ENCODE measurements around the gene KIF22.

Gene KIF22

DNA sequence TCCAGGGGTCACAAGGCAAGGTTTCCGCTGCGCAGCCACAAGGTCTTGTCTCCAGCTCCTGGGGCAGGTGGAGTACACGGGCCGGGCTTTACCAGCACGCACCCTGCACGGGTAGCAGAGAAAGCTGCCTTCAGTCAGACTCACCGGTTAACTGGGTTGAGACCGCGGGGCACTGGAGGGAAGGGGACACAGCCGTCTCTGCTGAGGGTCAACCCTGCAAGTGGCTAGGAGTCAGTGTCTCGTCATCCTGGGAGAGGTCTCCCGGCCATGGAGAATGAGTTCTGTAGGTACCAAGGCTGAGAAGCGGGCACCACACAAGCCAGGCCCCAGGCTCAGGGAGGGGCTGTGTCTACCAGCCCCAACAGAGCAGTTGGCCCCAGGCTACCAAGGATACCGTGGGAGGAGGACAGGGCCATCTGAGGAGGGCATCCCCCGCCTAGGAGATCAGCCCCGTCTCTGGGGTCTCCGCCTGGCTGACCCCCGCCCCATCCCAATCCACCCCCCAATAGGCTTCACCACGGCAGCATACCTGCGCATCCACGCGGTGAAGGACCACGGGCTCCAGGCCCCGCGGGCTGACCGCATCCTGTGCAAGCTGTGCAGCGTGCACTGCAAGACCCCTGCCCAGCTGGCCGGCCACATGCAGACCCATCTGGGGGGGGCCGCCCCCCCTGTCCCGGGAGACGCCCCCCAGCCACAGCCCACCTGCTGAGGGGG, 18.6 kb downstream of the KIF22 start:
- TF ChIP-seq, protein P1, sequence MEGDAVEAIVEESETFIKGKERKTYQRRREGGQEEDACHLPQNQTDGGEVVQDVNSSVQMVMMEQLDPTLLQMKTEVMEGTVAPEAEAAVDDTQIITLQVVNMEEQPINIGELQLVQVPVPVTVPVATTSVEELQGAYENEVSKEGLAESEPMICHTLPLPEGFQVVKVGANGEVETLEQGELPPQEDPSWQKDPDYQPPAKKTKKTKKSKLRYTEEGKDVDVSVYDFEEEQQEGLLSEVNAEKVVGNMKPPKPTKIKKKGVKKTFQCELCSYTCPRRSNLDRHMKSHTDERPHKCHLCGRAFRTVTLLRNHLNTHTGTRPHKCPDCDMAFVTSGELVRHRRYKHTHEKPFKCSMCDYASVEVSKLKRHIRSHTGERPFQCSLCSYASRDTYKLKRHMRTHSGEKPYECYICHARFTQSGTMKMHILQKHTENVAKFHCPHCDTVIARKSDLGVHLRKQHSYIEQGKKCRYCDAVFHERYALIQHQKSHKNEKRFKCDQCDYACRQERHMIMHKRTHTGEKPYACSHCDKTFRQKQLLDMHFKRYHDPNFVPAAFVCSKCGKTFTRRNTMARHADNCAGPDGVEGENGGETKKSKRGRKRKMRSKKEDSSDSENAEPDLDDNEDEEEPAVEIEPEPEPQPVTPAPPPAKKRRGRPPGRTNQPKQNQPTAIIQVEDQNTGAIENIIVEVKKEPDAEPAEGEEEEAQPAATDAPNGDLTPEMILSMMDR (IDR thresholded peaks at IDR 0.05; ENCODE audit: poor library complexity, severe bottlenecking), result no peak
- peak; percentile 56 for DNase-seq (ENCODE audit: low spot score)
- peaks cover 7% of the 10 kb centered on the region for H3K4me1 ChIP-seq (ENCODE audit: insufficient read depth, poor library complexity, severe bottlenecking)

DNA sequence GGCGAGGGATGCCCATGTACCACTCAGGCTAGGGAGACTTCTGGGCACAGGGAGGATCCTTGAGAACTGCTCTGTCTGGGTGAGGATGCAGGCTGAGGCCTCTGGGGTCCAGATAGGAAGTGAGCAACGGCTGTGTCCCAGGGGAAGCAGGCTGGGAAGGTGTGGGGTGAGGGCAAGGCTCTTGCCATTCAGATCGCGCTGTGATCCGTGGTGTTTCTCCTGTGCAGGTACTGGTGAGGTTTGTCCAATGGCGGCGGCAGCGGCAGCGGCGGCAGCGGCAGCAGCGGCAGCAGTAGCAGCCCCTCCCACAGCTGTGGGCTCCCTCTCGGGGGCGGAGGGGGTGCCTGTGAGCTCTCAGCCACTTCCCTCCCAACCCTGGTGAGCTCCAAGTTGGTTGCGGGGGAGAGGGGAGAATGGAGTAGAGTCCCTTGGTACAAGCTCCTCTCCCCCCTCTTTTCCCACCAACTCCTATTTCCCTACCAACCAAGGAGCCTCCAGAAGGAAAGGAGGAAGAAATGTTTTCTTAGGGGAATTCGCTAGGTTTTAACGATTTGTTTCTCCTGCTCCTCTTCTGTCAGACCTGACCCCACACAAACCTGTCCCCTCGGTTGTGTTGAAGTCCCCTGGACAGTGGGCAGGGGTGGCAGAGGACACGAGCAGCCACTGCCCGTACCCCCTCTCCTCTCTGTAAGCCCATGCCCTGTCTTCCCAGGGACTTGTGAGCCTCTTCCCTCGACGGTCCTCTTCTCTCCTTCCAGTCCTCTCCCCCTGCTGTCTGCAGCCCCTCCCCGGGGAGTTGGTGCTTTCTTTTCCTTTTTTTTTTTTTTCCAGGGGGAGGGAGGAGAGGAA, 19.5 kb downstream of the KIF22 start:
- TF ChIP-seq, protein P1 (IDR thresholded peaks at IDR 0.05; ENCODE audit: poor library complexity, severe bottlenecking), result no peak
- ATAC-seq (ENCODE audit: low read depth) (no peak), DNase-seq (ENCODE audit: low spot score) (no peak)
- Histone ChIP-seq H3K36me3 (ENCODE audit: low read depth) (peaks cover 29% of the 10 kb centered on the region), H3K9me3 (ENCODE audit: severe bottlenecking) (no peaks in the 10 kb centered on the region), H3K4me3 (ENCODE audit: severe bottlenecking) (no peak overlapping the region), H3K27me3 (ENCODE audit: insufficient read depth, poor library complexity, severe bottlenecking) (no peaks in the 10 kb centered on the region), H3K27ac (ENCODE audit: poor library complexity, severe bottlenecking) (peak overlapping the region; percentile 92), H3K4me1 (ENCODE audit: insufficient read depth, poor library complexity, severe bottlenecking) (peaks cover 7% of the 10 kb centered on the region)

More for the DNA sequence above, 18.6 kb downstream of the KIF22 start:
- H3K9me3 ChIP-seq (ENCODE audit: severe bottlenecking), result no peaks in the 10 kb centered on the region
- ATAC-seq (ENCODE audit: low read depth), result no peak
- H3K27ac ChIP-seq (ENCODE audit: poor library complexity, severe bottlenecking), result peak overlapping the region; percentile 92
- no peak overlapping the region for H3K4me3 ChIP-seq (ENCODE audit: severe bottlenecking)
- H3K36me3 ChIP-seq (ENCODE audit: low read depth), result peaks cover 29% of the 10 kb centered on the region
- no peaks in the 10 kb centered on the region for H3K27me3 ChIP-seq (ENCODE audit: insufficient read depth, poor library complexity, severe bottlenecking)

DNA sequence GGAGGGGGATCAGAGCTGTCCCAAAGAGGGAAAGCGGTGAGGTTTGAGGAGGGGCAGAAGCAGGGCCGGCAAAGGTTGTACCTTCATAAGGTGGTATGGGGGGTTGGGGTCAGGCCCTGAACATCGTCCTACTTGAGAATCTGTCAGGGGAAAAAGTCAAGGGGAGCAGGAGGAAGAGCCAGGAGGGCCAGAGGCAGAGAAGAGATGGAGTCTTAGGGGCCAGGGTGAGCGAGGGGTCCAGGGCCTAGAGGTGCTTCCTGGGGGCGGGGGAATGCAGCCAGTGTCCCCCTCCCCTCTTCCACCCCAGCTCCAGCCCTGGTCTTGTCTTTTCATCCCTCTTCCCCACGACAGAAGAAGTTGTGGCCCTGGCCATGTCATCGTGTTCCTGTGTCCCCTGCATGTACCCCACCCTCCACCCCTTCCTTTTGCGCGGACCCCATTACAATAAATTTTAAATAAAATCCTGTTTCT, 20.2 kb downstream of the KIF22 start:
- H3K4me1 ChIP-seq (ENCODE audit: insufficient read depth, poor library complexity, severe bottlenecking), result peaks cover 7% of the 10 kb centered on the region
- no peak overlapping the region for H3K4me3 ChIP-seq (ENCODE audit: severe bottlenecking)
- ATAC-seq (ENCODE audit: low read depth) (no peak), DNase-seq (ENCODE audit: low spot score) (no peak)
- TF ChIP-seq, protein P1 (IDR thresholded peaks at IDR 0.05; ENCODE audit: poor library complexity, severe bottlenecking), result no peak
- peaks cover 29% of the 10 kb centered on the region for H3K36me3 ChIP-seq (ENCODE audit: low read depth)
- no peaks in the 10 kb centered on the region for H3K27me3 ChIP-seq (ENCODE audit: insufficient read depth, poor library complexity, severe bottlenecking)
- H3K27ac ChIP-seq (ENCODE audit: poor library complexity, severe bottlenecking), result peak overlapping the region; percentile 92
- H3K9me3 ChIP-seq (ENCODE audit: severe bottlenecking), result no peaks in the 10 kb centered on the region

DNA sequence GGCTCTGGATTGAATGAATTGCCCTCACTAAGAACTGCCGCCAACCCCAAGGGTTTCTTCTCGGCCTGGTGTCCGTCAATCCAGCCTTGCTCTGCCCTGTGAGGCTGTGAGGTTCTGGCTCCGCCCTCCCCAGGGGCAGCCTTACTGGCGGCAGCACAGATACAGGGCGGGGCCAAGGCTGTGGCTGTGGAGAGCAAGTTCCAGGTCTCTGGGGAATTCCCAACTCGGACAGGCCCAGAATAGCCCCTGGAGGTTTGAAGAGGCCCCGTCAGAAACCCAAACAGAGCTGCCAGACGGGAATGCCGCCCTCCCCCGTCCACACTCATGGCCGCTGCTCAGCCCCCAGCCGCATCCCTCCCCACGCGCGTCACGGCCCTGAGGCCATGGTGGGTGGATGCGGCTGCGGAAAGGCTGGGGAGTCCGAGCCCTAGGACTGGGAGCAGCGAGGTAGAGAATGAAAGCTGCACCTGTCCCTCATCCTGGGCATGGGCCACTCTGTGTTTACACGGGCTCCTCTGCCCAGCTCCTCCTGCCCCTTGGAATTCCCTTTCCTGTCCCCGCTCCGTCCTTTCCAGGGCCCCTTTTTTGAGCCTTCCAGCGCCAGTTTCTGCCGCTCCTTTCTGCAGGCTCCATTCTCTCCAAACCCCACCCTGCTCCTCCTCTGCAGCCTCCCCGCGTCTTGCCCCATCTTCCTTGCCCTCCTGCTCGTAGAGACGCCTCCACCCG, 20.8 kb downstream of the KIF22 start:
- peak; percentile 98 for DNase-seq (ENCODE audit: low spot score)
- H3K36me3 ChIP-seq (ENCODE audit: low read depth), result peaks cover 29% of the 10 kb centered on the region
- peak overlapping the region; percentile 92 for H3K27ac ChIP-seq (ENCODE audit: poor library complexity, severe bottlenecking)
- H3K27me3 ChIP-seq (ENCODE audit: insufficient read depth, poor library complexity, severe bottlenecking), result no peaks in the 10 kb centered on the region
- ATAC-seq (ENCODE audit: low read depth), result peak; percentile 80
- peaks cover 7% of the 10 kb centered on the region for H3K4me1 ChIP-seq (ENCODE audit: insufficient read depth, poor library complexity, severe bottlenecking)
- TF ChIP-seq, protein P1 (IDR thresholded peaks at IDR 0.05; ENCODE audit: poor library complexity, severe bottlenecking), result no peak
- no peaks in the 10 kb centered on the region for H3K9me3 ChIP-seq (ENCODE audit: severe bottlenecking)
- peak overlapping the region; percentile 28 for H3K4me3 ChIP-seq (ENCODE audit: severe bottlenecking)

All from RWPE2 (cell line).